ENCODE data around the gene HGS.

DNA sequence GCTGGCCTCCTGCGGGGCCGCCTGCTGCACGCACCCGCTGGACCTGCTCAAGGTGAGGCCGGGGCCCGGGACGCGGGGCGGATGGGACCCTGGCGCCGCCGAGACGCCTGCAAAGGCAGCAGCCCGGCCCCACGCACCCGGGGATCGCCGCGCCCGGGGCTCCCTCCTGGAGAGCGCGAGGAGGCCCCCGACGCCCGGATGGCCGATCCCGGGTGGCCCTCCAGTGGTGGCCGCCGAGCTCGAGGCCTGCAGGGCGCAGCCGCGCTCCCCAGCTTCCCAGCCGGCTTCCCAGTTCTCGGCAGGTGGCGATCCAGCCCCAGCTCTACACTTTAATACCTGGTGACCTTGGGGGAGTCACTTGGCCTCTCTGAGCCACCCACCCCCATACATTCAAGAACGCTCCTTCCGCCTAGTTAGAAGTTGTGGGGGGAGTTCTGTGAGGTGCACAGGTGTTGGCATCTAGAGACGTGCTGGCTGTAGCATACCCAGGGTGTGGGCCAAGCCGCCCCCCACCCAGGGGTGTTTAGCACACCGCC is 28.7 kb downstream of the HGS start:
- TF ChIP-seq, protein P1, sequence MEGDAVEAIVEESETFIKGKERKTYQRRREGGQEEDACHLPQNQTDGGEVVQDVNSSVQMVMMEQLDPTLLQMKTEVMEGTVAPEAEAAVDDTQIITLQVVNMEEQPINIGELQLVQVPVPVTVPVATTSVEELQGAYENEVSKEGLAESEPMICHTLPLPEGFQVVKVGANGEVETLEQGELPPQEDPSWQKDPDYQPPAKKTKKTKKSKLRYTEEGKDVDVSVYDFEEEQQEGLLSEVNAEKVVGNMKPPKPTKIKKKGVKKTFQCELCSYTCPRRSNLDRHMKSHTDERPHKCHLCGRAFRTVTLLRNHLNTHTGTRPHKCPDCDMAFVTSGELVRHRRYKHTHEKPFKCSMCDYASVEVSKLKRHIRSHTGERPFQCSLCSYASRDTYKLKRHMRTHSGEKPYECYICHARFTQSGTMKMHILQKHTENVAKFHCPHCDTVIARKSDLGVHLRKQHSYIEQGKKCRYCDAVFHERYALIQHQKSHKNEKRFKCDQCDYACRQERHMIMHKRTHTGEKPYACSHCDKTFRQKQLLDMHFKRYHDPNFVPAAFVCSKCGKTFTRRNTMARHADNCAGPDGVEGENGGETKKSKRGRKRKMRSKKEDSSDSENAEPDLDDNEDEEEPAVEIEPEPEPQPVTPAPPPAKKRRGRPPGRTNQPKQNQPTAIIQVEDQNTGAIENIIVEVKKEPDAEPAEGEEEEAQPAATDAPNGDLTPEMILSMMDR (IDR thresholded peaks at IDR 0.05), result no peak
- TF ChIP-seq POLR2A (IDR thresholded peaks at IDR 0.05) (no peak), EP300 (IDR thresholded peaks at IDR 0.05) (no peak), POLR2AphosphoS5 (IDR thresholded peaks at IDR 0.05) (no peak)
